H1 (cell line): ENCODE data around the gene HAVCR1. TPM values are rescaled to one million over a fixed set of nuclear protein-coding genes. Genes with fewer than 3 reads are reported as not detected.
"Not testable (repeated sequence)": the region's sequence is repeated elsewhere in the genome, so short reads cannot be mapped to it uniquely, and the experiment has no call there.

Experiments
- CTCF ChIA-PET: fragments of 300-600 bp; sonication (Branson Sonifier 250); formaldehyde crosslinking; loops from one replicate; lab custom pipeline; 2021; ENCODE audit not compliant: partially characterized antibody; lab: Charles Lee
- POLR2A ChIA-PET: fragments of 300-600 bp; sonication (Branson Sonifier 250); formaldehyde crosslinking; loops from one replicate; lab custom pipeline; 2021; ENCODE audit warnings: inconsistent platforms; ENCODE audit not compliant: partially characterized antibody; lab: Charles Lee
- DNase-seq, 2 experiments: peaks; one replicate each; pipeline versions ENCODE4 v3.0.0 to v3.0.0-alpha.2; 2010 to 2022; ENCODE audit warnings: low spot score in 2 of 2, low read depth in 1 of 2, mixed read lengths in 1 of 2
- FAIRE-seq: peaks from 2 replicates; lab custom pipeline; 2011; peaks lifted over from hg19 to GRCh38; lab: Jason Lieb, UNC
- H2AFZ ChIP-seq: 2 replicates; pipeline ENCODE4 v1.8.1; 2012; ENCODE audit warnings: low read length, inconsistent platforms
- H2AK5ac ChIP-seq: 2 replicates; pipeline ENCODE4 v1.6.1; 2013; ENCODE audit warnings: low read depth, low read length
- H2BK120ac ChIP-seq: replicated peaks from 2 replicates; pipeline ENCODE3; 2013; ENCODE audit warnings: low read depth, low read length, inconsistent platforms
- H2BK12ac ChIP-seq: 2 replicates; pipeline ENCODE4 v1.6.1; 2013; ENCODE audit warnings: low read depth, low read length
- H2BK15ac ChIP-seq: 2 replicates; pipeline ENCODE4 v1.6.1; 2013; ENCODE audit warnings: low read length
- H2BK20ac ChIP-seq: 2 replicates; pipeline ENCODE4 v1.6.1; 2013; ENCODE audit warnings: low read length
- H2BK5ac ChIP-seq: 2 replicates; pipeline ENCODE4 v1.6.1; 2013; ENCODE audit warnings: low read depth, low read length
- H3K14ac ChIP-seq: 2 replicates; pipeline ENCODE4 v1.6.1; 2013; ENCODE audit warnings: inconsistent platforms; ENCODE audit not compliant: insufficient read length
- H3K18ac ChIP-seq: 2 replicates; pipeline ENCODE4 v1.6.1; 2013; ENCODE audit warnings: low read length; ENCODE audit errors: extremely low read depth
- H3K23ac ChIP-seq: 2 replicates; pipeline ENCODE4 v1.6.1; 2013; ENCODE audit warnings: inconsistent platforms; ENCODE audit not compliant: insufficient read length
- H3K23me2 ChIP-seq: 2 replicates; pipeline ENCODE4 v1.6.1; 2013; ENCODE audit warnings: low read depth, low read length
- H3K27ac ChIP-seq: 2 replicates; pipeline ENCODE4 v1.6.1; 2011; ENCODE audit warnings: low read depth, low read length, inconsistent platforms
- H3K27me3 ChIP-seq, 4 experiments: replicated peaks in 1 of 4; 1 replicate in 1 of 4; 2 replicates in 3 of 4; pipeline versions ENCODE4 v1.6.1 to v1.8.1; 2011 to 2013; ENCODE audit warnings: low read length in 3 of 4, mild to moderate bottlenecking in 3 of 4, inconsistent platforms in 2 of 4, mixed read lengths in 2 of 4, moderate library complexity in 1 of 4; ENCODE audit not compliant: control insufficient read depth in 3 of 4, insufficient read depth in 3 of 4; ENCODE audit errors: extremely low read depth in 1 of 4
- H3K36me3 ChIP-seq, 4 experiments: 2 replicates each; pipeline versions ENCODE4 v1.6.1 to v1.8.1; 2011 to 2013; ENCODE audit warnings: mild to moderate bottlenecking in 4 of 4, low read length in 3 of 4, moderate library complexity in 2 of 4, control low read depth in 1 of 4, inconsistent platforms in 1 of 4; ENCODE audit not compliant: insufficient read depth in 4 of 4, control insufficient read depth in 2 of 4
- H3K4ac ChIP-seq: replicated peaks from 2 replicates; pipeline ENCODE3; 2013; ENCODE audit warnings: low read length, low read depth, mixed read lengths, inconsistent platforms; ENCODE audit not compliant: insufficient read length
- H3K4me1 ChIP-seq, 4 experiments: replicated peaks in 1 of 4; 1 replicate in 1 of 4; 2 replicates in 3 of 4; pipeline versions ENCODE4 v1.6.1 to v1.8.1; 2011 to 2013; ENCODE audit warnings: low read length in 3 of 4, inconsistent platforms in 2 of 4, mixed read lengths in 1 of 4; ENCODE audit not compliant: insufficient read depth in 4 of 4, control insufficient read depth in 3 of 4
- H3K4me2 ChIP-seq, 2 experiments: 2 replicates each; pipeline versions ENCODE4 v1.6.1 to v1.8.1; 2011 to 2013; ENCODE audit warnings: low read depth in 2 of 2, low read length in 2 of 2, control low read depth in 1 of 2, inconsistent platforms in 1 of 2, mild to moderate bottlenecking in 1 of 2; ENCODE audit not compliant: insufficient read depth in 1 of 2
- H3K4me3 ChIP-seq, 4 experiments: fragments of 200-600, 300-600 bp in 1 of 4; sonication (generic), shearing (Covaris generic), sonication (Bioruptor Twin) in 1 of 4; 2 replicates each; pipeline versions ENCODE4 v1.5.1 to v1.8.1; 2011 to 2016; ENCODE audit warnings: low read length in 4 of 4, low read depth in 3 of 4, control low read depth in 2 of 4, inconsistent platforms in 2 of 4, mild to moderate bottlenecking in 2 of 4, mixed read lengths in 1 of 4, moderate library complexity in 1 of 4; ENCODE audit not compliant: insufficient read depth in 2 of 4; ENCODE audit errors: extremely low read depth in 1 of 4
- H3K56ac ChIP-seq: replicated peaks from 2 replicates; pipeline ENCODE3; 2013; ENCODE audit warnings: low read depth, mild to moderate bottlenecking, mixed read lengths, low read length, inconsistent platforms; ENCODE audit not compliant: insufficient read length
- H3K79me1 ChIP-seq: 2 replicates; pipeline ENCODE4 v1.6.1; 2013; ENCODE audit warnings: low read depth, low read length, control low read depth
- H3K79me2 ChIP-seq, 2 experiments: 2 replicates each; pipeline versions ENCODE4 v1.6.1 to v1.8.1; 2012 to 2013; ENCODE audit warnings: low read length in 2 of 2, mild to moderate bottlenecking in 2 of 2, inconsistent platforms in 1 of 2; ENCODE audit not compliant: insufficient read depth in 2 of 2, control insufficient read depth in 1 of 2
- H3K9ac ChIP-seq, 4 experiments: replicated peaks in 1 of 4; 1 replicate in 1 of 4; 2 replicates in 3 of 4; pipeline versions ENCODE4 v1.6.1 to v1.8.1; 2011 to 2013; ENCODE audit warnings: low read depth in 3 of 4, low read length in 3 of 4, control low read depth in 2 of 4, mild to moderate bottlenecking in 2 of 4, moderate library complexity in 2 of 4, inconsistent platforms in 1 of 4; ENCODE audit errors: extremely low read depth in 1 of 4
- H3K9me3 ChIP-seq, 2 experiments: 2 replicates each; pipeline versions ENCODE4 v1.6.1 to v1.8.1; 2012 to 2013; ENCODE audit warnings: mild to moderate bottlenecking in 2 of 2, moderate library complexity in 2 of 2, control low read depth in 1 of 2, inconsistent platforms in 1 of 2, low read depth in 1 of 2, low read length in 1 of 2, mixed read lengths in 1 of 2; ENCODE audit not compliant: insufficient read depth in 2 of 2
- H4K20me1 ChIP-seq, 2 experiments: replicated peaks in 1 of 2; 2 replicates each; pipeline versions ENCODE3 to v1.8.1; 2011 to 2013; ENCODE audit warnings: inconsistent platforms in 2 of 2, low read length in 2 of 2, mild to moderate bottlenecking in 1 of 2; ENCODE audit not compliant: insufficient read depth in 2 of 2, control insufficient read depth in 1 of 2
- H4K5ac ChIP-seq: 2 replicates; pipeline ENCODE4 v1.6.1; 2013; ENCODE audit warnings: low read length, low read depth, mixed read lengths, inconsistent platforms; ENCODE audit not compliant: insufficient read length
- H4K8ac ChIP-seq: 2 replicates; pipeline ENCODE4 v1.8.0; 2013; ENCODE audit warnings: mild to moderate bottlenecking, moderate library complexity, low read length, inconsistent platforms; ENCODE audit not compliant: insufficient read depth; ENCODE audit errors: extremely low read depth
- H4K91ac ChIP-seq: replicated peaks from 2 replicates; pipeline ENCODE3; 2013; ENCODE audit warnings: low read length, mixed read lengths, inconsistent platforms; ENCODE audit not compliant: insufficient read length
- GTF2F1 ChIP-seq: IDR thresholded peaks from 2 replicates; pipeline ENCODE4 v1.6.1; 2012; ENCODE audit warnings: low read depth, low read length, improper control_type of control experiment, borderline replicate concordance
- SRF ChIP-seq: IDR thresholded peaks from 2 replicates; pipeline ENCODE4 v1.6.1; 2011; ENCODE audit warnings: mild to moderate bottlenecking, low read depth, low read length, moderate library complexity
- WGBS, 2 experiments: shearing (Covaris generic) in 1 of 2; methylation state at CpG; one replicate each; pipeline versions ENCODE4 v1.1.6 to v1.1.7; 2013 to 2015; ENCODE audit warnings: low lambda C conversion rate in 2 of 2, mixed read lengths in 2 of 2, inconsistent platforms in 1 of 2, low coverage in 1 of 2, missing lambda C conversion rate in 1 of 2; ENCODE audit not compliant: insufficient replicate concordance in 2 of 2, insufficient coverage in 1 of 2, insufficient read length in 1 of 2; ENCODE audit errors: extremely low coverage in 1 of 2, missing lambda C conversion rate in 1 of 2; 5-methylcytosine and 5-hydroxymethylcytosine counted together
- polyA plus RNA-seq, 7 experiments: library from polyadenylated mRNA; depleted of rRNA in 3 of 7; stranded (reverse) in 5 of 7; unstranded in 2 of 7; fragments of >200 nt in 5 of 7; fragments of 200-250 nt in 2 of 7; gene quantifications; 1 replicate in 5 of 7; 2 replicates in 1 of 7; 4 replicates in 1 of 7; pipeline versions ENCODE4 v1.2.1 to v1.2.3, GENCODE V29; 2011 to 2013; ENCODE audit warnings: missing spikeins in 2 of 7, mixed read lengths in 2 of 7
- total RNA-seq: library from RNA; stranded (reverse); fragmentation: NEBNext Ultra II Directional; extraction: Animal tissue kit (Norgen Biotek cat#: 25700); gene quantifications from 2 replicates; pipeline ENCODE4 v1.2.1, GENCODE V29; 2021

HAVCR1 gene
- total and polyA plus RNA-seq, 2 of the 8 experiments (the other 6 are each of a cell fraction or from before 2014, with no cell fraction given): not detected

- Histone ChIP-seq H4K91ac (no peak overlapping the region), H2BK5ac (no peak overlapping the region), H2AFZ (no peak overlapping the region), H3K23me2 (no peaks in the 10 kb centered on the region), H2AK5ac (no peak overlapping the region), H4K20me1 (no peaks in the 10 kb centered on the region), H3K14ac (no peak overlapping the region), H3K56ac (no peak overlapping the region), H3K4me2 (no peak overlapping the region), H3K36me3 (no peaks in the 10 kb centered on the region), H2BK120ac (no peak overlapping the region), H3K4ac (no peak overlapping the region), H3K79me2 (no peaks in the 10 kb centered on the region), H2BK20ac (no peak overlapping the region), H2BK12ac (no peak overlapping the region), H3K79me1 (no peaks in the 10 kb centered on the region), H3K9me3 (no peaks in the 10 kb centered on the region), H3K4me1 (peaks cover 0 to 8% (median 1%) of the 10 kb centered on the region in 4 experiments; a peak in 3 of 7 replicates), H2BK15ac (no peak overlapping the region), H3K4me3 (no peak overlapping the region), H3K23ac (no peak overlapping the region), H3K27me3 (no peaks in the 10 kb centered on the region), H3K9ac (no peak overlapping the region), H3K18ac (no peak overlapping the region), H3K27ac (no peak overlapping the region), H4K5ac (no peak overlapping the region), H4K8ac (no peak overlapping the region)
- 96% methylated on average over 5 of the region's 5 CpGs; no CpG with 5 or more reads in 1 of the 2 experiments for WGBS, 2 experiments
- TF ChIP-seq SRF: no peak
- no peak for TF ChIP-seq GTF2F1
- CTCF ChIA-PET: interaction anchor here (0.6 to 1.1 kb wide), 2 partner anchors 10 to 115 kb away, joined by 3 to 4 read pairs; no protein-coding TSS in a partner anchor
- DNase-seq (no peak), FAIRE-seq (no peak)
- POLR2A ChIA-PET: no interaction called here
Observed at GRCh38 chr5:157047898-157048297, 11.0 kb downstream of the HAVCR1 start.

- H3K36me3 ChIP-seq, H4K8ac ChIP-seq, H2BK120ac ChIP-seq, H2BK12ac ChIP-seq, H3K18ac ChIP-seq, H2AFZ ChIP-seq, H3K9me3 ChIP-seq, H3K79me2 ChIP-seq, H4K5ac ChIP-seq, H3K27ac ChIP-seq, DNase-seq, H2BK20ac ChIP-seq, H2AK5ac ChIP-seq, H3K27me3 ChIP-seq, H2BK15ac ChIP-seq, H3K56ac ChIP-seq, H3K23me2 ChIP-seq, H3K4me1 ChIP-seq, H2BK5ac ChIP-seq, H3K4ac ChIP-seq, H3K9ac ChIP-seq, FAIRE-seq, H3K4me2 ChIP-seq, H3K23ac ChIP-seq, H4K20me1 ChIP-seq, H3K14ac ChIP-seq, POLR2A ChIA-PET, H4K91ac ChIP-seq, H3K79me1 ChIP-seq, H3K4me3 ChIP-seq: not testable (repeated sequence)
- 94% methylated on average over 4 of the region's 4 CpGs; no CpG with 5 or more reads in 1 of the 2 experiments for WGBS, 2 experiments
- CTCF ChIA-PET: interaction anchor here (0.8 to 1.8 kb wide), 3 partner anchors 9 to 12 kb away, joined by 3 to 5 read pairs (median 3); no protein-coding TSS in a partner anchor
Observed at GRCh38 chr5:157047016-157047415, 11.9 kb downstream of the HAVCR1 start.
